Ishikawa (cell line): ENCODE measurements around the gene BARHL1.

Experiments used
- CREB1 ChIP-seq: IDR thresholded peaks from 2 replicates; pipeline ENCODE4 v1.6.1; 2012; ENCODE audit warnings: low read depth
- EGR1 ChIP-seq: IDR thresholded peaks from 2 replicates; pipeline ENCODE4 v1.6.1; 2012
- EP300 ChIP-seq: IDR thresholded peaks from 2 replicates; pipeline ENCODE4 v1.6.1; 2012; ENCODE audit warnings: borderline replicate concordance
- FOXM1 ChIP-seq: IDR thresholded peaks from 2 replicates; pipeline ENCODE4 v1.6.1; 2012; ENCODE audit warnings: low read depth, borderline replicate concordance
- MAX ChIP-seq: IDR thresholded peaks from 2 replicates; pipeline ENCODE4 v1.6.1; 2012
- RAD21 ChIP-seq: IDR thresholded peaks from 2 replicates; pipeline ENCODE4 v1.6.1; 2012; ENCODE audit warnings: low read depth
- TEAD4 ChIP-seq: IDR thresholded peaks from 2 replicates; pipeline ENCODE4 v1.6.1; 2012
- USF1 ChIP-seq: IDR thresholded peaks from 2 replicates; pipeline ENCODE4 v1.6.1; 2012
- YY1 ChIP-seq: IDR thresholded peaks from 2 replicates; pipeline ENCODE4 v1.6.1; 2012; ENCODE audit warnings: low read depth

GRCh38 chr9:132556235-132556634 lies 26.2 kb upstream of the BARHL1 start:
- no peak for TF ChIP-seq FOXM1
- no peak for TF ChIP-seq EP300
- no peak for TF ChIP-seq YY1
- no peak for TF ChIP-seq MAX
- TF ChIP-seq USF1 = no peak
- no peak for TF ChIP-seq CREB1
- no peak for TF ChIP-seq RAD21
- TF ChIP-seq TEAD4 = no peak
- TF ChIP-seq EGR1 = no peak
